NCI-H1048 (cell line): ENCODE data around the gene PSD2.
A peak's percentile ranks its signal among the peaks of the same experiment; 100 is the strongest.

Experiments
- DNase-seq: peaks from one replicate; lab custom pipeline; 2025; lab: John Stamatoyannopoulos, UW

The PSD2 gene

DNA sequence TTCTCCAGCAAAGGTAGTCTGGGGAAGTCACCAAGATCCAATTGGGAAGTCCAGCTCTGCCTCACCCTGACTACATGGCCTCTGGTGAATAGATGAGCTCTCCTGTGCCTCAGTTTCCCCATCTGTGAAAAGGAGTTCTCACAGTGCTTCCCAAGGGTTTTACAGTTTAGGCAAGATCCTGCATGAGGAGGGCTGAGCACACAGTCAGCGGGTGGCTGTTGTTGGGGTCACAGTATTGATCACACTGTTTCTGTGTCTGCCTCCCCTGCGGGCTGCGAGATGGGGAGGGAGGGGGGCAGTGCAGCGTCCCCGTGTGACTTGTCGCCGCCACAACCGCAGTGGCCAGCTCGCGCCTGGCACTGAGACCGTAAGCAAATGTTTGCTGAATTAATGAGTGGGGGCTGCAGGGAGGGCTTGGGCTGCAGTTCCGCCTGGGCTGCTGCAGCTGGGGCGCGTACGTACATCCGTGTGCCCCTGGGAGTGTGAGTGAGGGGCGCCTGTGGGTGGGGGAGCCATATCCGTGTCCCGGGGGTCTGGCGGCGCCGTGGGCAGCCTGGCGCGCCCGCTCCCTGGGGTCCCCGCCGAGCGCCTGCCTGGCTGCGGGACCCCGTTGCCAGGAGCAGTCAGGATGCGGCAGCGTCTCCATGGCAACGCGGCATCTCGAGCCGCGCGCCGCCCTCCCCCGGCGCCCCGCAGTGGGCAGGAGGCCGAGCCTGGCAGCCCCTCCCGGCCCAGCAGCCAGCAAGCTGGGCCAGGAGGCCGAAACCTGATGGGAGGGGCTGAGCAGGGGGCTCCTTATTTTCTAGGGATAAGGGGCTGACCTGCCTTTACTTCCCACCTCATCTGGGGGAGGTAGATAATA, 31.4 kb upstream of the PSD2 start:
- DNase-seq, result no peak

DNA sequence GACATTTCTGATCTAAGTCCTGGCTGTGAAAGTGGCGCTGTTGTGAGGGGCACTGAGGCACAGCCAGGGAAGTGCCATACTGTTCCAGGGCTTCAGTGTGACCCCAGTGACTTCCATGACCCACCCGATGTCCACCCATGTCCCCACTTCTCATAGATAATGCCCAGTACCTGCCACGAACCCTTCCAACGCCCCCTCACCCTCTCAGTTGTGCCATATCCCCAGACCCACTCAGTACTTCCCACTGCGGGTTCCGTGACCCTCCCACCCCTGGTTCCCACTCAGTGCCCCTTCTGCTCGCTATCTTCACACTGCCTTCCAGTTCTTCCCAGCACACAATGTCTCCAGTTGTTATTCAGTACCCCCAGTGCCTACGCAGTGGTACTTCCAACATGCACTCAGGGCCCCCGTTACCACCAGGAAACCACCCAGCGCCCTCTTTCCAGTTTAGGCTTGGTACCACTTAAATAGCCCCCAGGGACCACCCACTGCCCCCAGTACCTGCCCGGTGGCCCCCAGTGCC, 30.7 kb upstream of the PSD2 start:
- no peak for DNase-seq

DNA sequence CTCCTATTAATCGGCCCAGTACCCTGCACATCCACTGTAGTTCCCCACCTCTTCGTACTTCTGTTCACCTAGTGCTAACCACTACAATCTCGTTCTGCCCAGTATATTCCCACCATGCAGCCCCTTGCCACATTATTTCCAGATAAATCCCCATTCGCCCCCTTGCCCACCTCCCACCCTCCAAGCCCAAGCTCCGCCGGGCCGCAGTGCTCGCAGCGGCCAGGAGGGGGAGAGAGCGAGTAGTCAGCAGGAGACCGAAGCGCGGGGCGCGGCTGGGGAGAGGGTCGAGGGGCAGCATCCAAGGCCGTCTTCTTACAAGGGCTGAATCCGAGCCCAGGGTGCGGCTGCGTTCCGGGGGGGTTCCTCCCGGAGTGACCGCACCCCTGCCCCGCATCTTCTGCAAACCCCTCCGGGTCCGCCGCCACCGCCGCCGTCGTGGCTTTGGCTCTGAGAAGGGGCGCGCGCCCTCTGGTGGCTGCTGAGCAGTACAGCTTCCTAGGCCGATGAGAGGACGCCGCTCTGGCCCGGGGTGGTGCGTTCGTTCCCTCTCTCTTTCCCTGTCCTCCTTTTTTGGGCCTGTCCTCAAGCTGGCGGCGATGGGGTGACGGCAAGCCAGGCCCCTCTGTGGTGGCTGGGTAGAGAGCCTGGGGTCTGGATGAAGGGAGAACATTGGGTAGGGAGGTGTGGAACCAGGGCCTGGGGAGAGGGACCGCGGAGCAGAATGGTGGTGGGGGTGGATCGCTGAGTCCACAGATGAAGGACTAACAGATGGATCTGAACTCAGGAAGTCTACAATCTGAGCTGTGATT, 30.0 kb upstream of the PSD2 start:
- DNase-seq, result peak; percentile 42

DNA sequence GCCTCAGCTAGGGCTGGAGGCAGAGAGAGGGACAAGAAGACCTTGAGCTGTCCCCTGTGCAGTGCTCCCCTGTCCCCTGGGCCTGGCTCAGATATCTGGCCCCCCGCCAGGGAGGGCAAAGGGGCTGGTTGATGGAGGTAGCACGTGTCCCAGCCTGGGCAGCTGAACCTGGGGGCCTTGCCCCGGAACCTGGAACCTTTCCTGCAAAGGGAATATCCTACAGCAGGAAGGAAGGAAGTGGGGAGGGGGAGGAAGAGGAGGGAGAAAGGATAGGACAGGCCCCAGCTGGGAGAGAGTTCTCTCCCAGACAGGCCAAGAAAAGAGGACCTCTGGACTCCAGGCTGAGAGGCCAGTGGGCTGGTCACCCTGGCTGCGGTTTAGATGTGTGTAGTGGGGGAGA, 27.6 kb upstream of the PSD2 start:
- no peak for DNase-seq

DNA sequence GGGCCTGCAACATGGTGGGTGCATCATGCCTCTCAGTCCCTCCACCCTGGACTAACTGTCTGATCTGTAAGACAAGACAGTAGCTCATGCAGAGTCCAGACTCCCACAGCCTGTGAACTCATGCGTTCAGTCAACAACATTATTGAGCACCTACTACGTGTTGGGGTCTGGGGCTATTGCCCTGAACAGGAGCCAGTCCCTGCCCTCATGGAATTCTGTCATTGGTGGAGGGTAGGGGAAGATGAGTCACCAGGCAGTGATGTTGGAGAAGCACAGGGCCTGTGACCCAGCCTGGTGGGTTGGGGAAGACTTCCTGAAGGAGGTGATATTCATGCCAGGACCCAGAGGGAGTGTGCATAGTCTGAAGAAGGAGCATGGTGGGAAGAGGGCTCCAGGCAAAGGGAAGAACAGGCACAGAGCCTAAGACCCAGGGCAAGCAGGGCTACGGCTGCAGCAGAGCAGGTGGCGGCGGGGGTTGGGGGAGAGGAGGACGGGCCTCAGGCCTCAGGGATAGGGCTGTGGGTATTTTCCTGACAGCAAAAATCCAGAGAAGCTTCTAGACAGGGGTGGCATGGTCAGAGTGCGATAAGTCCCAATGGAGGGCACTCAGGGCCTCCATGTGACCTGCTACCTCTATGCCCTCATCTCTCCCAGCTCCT, 26.7 kb upstream of the PSD2 start:
- DNase-seq, result no peak

DNA sequence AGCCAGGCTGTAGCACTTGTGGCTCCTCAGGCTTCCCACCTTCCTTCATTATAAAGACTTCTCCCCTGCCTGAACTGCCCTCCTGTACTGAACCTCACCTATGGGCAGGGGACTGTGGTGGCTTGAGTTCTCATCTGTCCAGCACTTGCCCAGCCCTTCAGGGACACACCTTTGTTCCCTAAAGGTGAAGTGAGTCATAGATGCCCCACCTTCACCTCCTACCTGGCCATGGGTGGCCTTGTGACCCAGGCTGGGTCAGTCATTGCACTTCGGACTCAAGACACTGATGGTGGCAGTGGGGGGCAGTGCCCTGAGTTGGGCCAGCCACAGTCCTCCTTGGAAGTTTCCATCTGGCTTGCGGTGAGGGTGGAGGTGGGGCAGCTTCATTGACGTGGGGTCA, 26.1 kb upstream of the PSD2 start:
- DNase-seq, result no peak

DNA sequence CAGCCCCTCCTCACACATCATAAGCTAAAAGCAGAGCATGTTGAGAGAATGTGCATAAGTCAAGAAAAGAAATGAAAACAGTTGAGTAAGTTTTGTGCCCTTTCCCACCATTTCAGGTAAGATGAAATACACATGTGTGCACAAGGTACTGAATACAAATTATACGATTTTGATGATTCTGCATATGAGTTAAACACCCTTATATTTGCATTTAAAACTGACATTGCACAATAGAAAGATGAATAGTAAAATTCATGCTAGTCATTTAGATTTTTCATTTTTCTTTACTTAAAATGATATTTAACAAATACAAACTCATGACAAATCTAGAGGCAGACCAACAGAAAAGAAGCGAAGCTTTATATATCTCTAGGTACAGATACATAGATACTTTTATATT, 24.9 kb upstream of the PSD2 start:
- no peak for DNase-seq

DNA sequence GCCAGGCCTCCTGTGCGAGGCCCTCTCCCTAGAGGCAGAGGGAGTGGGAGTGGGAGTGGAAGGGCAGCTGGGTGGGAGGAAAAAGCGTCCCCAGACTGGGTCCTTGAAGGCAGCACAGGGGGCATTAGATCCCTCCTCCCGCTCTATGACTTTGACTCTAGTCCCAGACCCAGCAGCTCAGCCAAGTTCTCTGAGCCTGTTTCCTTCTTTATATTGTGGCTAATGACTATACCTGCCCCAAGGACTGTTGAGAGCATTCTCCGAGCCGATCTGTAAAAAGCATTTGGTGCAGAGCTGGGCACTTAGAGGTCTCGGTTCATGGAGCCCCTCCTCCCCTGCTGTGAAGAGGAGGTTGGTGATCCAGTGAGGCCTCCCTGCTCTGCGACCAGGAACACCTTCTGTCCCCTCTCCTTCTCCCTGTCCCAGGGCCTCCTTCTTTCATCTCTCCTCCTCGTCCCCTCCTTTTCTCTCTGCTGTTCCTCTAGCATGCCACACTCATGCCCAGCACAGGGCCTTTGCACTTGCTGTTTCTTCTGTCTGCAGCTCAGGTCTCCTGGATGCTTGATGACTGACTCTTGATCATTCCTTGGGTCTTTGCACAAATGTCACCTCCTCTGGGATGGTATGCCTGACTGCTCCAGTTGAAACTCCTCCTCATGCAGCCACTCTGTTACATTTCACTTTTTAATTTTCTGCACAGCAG, 23.4 kb upstream of the PSD2 start:
- no peak for DNase-seq

DNA sequence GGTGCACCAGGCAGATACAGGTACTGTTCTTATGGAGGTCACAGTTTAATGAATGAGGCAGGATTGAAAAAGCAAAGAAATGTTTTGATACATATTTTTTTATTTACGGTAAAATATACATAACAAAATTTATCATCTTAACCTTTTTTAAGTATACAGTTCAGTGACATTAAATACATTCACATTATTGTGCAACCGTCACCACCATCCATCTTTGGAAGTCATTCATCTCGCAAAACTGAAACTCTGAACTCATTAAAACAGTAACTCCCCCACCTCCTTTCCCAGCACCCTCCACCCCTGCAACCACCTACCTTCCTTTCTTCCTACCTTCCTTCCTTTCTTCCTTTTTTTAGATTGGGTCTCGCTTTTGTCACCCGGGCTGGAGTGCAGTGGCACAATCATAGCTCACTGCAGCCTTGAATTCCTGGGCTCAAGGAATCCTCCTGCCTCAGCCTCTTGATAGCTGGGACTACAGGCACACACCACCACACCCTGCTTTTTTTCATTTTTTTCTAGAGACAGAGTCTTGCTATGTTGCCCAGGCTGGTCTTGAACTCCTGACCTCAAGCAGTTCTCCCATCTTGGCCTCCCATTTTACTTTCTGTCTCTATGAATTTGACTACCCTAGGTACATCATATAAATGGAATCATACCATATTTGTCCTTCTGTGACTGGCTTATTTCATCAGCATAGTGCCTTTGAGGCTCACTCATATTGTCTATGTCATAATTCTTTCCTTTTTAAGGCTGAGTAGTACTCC, 22.5 kb upstream of the PSD2 start:
- DNase-seq, result no peak

DNA sequence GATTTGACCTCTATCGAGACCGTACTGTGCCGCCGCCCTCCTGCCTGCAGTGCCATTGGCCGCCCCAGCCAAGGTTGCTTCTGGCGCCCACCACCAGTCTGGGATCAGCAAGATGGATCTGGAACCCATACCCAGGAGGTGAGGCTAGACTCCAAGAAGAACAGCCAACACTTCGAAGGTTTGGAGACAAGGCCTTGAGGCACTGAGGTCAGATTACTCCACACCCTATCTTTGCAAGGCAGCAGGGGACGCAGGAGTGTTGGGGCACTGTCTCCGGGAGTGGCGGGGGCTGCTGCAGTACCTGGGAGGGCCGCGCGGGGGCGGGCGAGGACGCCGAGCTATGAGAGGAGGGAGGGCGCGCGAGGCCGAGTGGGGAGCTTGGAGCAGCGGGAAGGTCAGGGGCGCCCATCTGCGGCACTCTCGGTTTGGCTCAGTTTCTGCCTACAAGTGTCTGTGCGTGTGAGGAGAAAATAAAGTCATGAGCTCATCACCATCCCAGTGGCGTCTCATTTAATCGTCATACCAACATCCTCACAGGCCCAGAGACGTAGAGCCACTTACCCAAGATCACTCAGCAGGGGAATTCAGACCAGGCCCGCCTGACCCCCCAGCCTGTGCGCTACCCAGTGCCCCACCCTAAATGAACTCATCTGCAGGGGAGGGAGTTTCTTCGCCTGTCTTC, 20.5 kb upstream of the PSD2 start:
- peak; percentile 36 for DNase-seq

DNA sequence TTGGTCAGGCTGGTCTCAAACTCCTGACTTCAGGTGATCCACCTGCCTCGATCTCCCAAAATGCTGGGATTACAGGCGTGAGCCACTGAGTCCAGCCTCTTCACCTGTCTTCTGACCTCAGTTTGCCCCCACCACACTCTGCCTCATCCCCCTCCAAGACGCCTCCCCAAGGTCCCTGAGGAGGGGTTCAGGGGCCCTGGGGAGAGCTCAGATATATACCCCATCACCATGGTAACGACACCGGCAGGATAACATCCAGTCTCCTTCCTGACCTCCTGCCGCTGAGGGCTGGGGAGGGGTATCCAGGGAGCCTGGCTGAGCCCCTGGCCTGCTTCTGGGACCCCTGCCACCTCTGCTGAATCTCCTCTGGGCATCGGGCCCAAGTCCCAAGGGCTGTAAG, 19.7 kb upstream of the PSD2 start:
- no peak for DNase-seq

DNA sequence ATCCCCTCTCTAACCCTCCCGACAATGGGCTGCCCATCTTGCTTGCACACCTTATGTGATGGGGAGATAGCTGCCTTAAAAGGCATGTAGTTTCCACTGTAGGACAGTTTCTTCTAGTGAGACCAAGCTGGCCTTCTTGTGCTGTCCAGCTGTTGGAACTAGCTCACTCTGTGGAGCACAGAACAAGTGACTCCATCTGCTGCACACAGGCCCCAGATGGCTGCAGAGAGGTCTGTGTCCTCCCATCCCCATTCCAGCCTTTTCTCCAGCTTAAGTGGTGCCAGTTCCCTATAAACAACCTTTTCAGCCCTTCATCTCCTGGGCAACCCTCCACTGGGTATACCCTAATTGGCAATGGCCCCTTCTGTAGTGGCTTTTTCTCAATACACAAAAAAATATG, 18.7 kb upstream of the PSD2 start:
- no peak for DNase-seq

DNA sequence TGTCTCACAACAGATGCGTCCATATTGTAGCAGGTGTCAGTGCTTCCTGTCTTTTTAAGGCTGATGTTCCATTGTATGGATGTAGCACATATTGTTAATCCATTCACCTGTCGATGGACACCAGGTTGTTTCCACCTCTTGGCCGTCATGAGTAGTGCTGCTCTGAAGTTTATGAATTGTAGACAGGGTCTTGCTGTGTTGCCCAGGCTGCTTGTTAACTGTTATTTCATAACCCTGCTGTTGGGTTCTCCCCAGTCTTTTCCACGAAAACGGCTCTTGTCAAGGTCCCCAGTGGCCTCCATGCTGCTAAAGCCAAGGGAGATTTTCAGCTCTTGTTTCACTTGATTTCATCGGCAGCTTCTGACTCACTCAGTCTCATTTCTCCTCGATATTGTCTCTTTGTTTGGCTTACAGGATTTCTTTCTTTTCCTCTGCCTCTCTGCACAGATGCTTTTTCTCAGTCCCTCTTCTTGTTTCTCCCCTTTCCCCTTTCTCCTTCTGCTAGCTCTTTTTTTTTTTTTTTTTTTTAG, 12.1 kb upstream of the PSD2 start:
- DNase-seq, result no peak

DNA sequence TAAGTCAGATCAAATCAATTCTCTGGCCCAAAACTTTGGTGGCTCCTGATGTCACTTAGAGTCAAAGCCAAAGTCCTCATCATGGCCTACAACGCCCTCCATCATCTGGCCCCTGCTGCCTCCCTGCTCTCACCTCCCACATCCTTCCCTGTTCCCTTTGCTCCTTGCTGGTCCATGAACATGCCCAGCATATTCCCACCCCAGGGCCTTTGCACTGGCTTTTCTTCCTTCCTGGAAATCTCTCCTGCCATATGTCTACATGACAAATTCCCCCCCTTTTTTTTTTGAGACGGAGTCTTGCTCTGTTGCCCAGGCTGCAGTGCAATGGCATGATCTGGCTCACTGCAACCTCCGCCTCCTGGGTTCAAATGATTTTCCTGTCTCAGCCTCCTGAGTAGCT, 11.1 kb upstream of the PSD2 start:
- DNase-seq, result no peak

DNA sequence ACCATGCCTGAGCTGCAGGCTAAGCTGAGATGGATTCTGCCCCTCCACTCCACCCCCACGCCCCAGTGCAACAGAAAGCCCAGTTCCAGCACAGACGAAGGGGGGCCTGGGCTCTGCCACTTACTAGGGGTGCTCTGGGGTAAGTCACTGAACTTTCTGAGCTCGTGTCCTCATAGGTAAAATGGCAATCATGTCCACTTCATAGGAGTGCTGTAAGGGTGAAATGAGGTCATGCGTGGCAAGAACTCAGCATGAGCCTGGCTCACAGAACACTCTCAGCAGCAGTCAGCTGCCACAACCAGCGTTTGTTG, 8.4 kb upstream of the PSD2 start:
- DNase-seq, result no peak

DNA sequence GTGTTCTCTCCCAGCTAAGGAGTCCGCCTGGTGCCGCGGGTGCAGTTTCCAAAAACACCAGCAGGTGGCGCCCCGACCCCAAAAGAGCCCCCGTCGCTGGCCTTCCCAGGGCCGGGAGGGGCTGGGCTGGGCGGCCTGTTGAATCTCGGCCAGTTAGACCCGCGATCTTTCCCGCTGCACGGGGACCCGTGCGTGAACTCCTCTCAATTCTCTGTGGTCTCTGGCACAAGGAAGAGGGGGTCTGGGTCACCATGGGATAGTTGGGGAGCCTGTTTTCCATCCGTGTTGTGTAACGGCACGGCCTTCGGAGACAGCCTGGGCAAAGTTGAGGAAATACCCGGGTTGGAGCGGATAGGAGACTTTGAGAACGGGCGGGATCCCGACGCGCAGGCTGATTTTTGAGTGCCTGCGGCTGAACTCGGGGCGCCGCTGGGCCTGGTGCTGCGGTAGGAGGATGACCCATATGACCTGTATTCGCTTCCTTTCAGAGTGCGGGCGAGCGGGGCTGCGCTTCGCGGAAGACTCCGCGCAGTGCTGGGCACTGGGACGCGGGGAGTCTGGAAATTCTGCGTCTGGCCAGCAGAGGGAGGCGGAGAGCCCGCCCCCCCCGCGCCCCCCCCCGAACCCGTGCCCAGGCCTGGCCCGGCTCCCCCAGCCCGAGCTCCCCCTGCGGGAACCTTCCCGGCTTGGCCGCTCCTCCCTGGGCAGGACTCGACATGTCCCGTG, 7.9 kb upstream of the PSD2 start:
- peak; percentile 6 for DNase-seq

DNA sequence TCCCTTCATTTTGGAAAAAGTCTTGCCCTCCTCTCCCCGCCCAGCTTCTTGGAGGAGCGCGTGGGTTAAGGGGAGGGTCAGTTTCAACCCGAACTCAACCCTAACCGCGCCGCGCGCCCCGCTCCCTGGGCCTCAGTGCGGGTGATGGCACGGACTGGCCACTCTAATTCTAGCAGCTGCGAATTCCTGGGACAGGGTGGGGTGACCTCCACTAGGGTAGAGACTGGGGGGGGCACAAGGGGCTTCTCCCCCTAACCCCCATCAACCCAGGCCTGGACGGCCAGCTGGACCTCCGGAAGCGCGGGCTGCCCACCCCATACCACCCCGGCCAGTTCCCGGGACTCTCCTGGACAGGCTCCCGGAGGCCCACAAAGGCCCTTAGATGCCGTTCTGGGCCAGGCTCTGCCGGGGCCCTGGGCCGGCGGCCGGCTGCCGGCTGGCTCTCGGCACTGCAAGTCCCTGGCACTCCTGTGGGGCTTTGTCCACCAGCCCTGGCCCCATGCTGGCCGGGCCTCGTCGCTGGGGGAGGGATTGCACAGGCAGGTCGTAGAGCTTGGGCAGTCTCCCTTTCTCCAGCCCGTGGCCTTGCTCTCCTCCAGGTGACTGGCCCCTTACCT, 7.2 kb upstream of the PSD2 start:
- DNase-seq, result no peak

DNA sequence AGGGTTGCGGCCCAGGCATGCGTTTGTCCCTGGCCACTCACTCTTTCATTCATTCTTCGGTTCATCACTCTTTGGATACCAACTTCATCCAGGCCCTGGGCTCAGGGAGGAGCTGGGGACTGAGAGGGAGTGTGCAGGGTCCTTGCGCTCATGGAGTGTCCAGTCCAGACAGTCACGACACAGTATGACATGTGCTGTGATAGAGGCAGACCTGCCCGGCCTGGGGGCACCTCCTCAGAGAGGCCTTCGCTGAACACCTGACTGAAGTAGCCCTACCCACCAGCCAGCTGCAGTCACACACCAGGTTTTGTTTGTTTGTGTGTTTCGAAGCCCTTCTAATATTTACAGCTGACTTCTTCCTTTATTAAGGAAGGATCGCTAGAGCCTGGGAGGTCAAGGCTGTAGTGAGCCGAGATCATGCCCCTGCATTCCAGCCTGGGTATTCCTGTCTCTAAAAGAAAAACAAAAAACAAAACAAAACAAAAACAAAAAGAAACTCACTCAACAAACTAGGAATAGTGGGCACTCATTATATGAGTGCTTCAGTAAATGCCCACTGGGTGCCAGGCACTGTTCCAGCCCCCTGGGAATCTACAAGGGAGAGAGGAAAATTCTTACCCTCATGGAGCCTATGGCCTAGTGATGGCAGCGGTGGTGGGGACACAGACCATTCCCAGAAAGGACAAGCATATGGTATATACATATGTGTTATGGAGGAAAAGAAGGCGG, 6.3 kb upstream of the PSD2 start:
- DNase-seq, result no peak

DNA sequence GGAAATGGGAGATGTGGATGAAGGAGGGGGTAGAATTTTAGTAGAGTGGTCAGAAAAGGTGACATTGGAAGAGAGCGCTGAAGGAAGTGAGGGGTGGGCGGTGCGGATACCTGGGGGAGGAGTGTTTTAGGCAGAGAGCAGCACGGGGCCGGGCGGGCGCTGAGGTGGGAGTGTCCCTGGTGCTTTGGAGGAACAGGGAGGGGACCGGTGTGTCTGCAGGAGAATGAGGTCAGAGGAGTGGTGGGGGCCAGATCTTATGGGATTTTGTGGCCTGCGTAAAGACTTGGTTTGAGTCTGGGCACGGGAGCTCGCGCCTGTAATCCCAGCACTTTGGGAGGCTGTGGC, 5.8 kb upstream of the PSD2 start:
- no peak for DNase-seq
